ENCODE measurements around the gene KLK3. TPM values are rescaled to one million over a fixed set of nuclear protein-coding genes. Genes with fewer than 3 reads are reported as not detected.

The KLK3 gene
- total and polyA plus RNA-seq, 2 of the 8 experiments (the other 6 are each of a cell fraction or from before 2014, with no cell fraction given) = 0.08 TPM; not detected in 1

DNA sequence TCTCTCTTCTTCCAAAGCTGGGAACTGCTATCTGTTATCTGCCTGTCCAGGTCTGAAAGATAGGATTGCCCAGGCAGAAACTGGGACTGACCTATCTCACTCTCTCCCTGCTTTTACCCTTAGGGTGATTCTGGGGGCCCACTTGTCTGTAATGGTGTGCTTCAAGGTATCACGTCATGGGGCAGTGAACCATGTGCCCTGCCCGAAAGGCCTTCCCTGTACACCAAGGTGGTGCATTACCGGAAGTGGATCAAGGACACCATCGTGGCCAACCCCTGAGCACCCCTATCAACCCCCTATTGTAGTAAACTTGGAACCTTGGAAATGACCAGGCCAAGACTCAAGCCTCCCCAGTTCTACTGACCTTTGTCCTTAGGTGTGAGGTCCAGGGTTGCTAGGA lies 5.1 kb downstream of the KLK3 start (continued):
- TF ChIP-seq, protein P1, sequence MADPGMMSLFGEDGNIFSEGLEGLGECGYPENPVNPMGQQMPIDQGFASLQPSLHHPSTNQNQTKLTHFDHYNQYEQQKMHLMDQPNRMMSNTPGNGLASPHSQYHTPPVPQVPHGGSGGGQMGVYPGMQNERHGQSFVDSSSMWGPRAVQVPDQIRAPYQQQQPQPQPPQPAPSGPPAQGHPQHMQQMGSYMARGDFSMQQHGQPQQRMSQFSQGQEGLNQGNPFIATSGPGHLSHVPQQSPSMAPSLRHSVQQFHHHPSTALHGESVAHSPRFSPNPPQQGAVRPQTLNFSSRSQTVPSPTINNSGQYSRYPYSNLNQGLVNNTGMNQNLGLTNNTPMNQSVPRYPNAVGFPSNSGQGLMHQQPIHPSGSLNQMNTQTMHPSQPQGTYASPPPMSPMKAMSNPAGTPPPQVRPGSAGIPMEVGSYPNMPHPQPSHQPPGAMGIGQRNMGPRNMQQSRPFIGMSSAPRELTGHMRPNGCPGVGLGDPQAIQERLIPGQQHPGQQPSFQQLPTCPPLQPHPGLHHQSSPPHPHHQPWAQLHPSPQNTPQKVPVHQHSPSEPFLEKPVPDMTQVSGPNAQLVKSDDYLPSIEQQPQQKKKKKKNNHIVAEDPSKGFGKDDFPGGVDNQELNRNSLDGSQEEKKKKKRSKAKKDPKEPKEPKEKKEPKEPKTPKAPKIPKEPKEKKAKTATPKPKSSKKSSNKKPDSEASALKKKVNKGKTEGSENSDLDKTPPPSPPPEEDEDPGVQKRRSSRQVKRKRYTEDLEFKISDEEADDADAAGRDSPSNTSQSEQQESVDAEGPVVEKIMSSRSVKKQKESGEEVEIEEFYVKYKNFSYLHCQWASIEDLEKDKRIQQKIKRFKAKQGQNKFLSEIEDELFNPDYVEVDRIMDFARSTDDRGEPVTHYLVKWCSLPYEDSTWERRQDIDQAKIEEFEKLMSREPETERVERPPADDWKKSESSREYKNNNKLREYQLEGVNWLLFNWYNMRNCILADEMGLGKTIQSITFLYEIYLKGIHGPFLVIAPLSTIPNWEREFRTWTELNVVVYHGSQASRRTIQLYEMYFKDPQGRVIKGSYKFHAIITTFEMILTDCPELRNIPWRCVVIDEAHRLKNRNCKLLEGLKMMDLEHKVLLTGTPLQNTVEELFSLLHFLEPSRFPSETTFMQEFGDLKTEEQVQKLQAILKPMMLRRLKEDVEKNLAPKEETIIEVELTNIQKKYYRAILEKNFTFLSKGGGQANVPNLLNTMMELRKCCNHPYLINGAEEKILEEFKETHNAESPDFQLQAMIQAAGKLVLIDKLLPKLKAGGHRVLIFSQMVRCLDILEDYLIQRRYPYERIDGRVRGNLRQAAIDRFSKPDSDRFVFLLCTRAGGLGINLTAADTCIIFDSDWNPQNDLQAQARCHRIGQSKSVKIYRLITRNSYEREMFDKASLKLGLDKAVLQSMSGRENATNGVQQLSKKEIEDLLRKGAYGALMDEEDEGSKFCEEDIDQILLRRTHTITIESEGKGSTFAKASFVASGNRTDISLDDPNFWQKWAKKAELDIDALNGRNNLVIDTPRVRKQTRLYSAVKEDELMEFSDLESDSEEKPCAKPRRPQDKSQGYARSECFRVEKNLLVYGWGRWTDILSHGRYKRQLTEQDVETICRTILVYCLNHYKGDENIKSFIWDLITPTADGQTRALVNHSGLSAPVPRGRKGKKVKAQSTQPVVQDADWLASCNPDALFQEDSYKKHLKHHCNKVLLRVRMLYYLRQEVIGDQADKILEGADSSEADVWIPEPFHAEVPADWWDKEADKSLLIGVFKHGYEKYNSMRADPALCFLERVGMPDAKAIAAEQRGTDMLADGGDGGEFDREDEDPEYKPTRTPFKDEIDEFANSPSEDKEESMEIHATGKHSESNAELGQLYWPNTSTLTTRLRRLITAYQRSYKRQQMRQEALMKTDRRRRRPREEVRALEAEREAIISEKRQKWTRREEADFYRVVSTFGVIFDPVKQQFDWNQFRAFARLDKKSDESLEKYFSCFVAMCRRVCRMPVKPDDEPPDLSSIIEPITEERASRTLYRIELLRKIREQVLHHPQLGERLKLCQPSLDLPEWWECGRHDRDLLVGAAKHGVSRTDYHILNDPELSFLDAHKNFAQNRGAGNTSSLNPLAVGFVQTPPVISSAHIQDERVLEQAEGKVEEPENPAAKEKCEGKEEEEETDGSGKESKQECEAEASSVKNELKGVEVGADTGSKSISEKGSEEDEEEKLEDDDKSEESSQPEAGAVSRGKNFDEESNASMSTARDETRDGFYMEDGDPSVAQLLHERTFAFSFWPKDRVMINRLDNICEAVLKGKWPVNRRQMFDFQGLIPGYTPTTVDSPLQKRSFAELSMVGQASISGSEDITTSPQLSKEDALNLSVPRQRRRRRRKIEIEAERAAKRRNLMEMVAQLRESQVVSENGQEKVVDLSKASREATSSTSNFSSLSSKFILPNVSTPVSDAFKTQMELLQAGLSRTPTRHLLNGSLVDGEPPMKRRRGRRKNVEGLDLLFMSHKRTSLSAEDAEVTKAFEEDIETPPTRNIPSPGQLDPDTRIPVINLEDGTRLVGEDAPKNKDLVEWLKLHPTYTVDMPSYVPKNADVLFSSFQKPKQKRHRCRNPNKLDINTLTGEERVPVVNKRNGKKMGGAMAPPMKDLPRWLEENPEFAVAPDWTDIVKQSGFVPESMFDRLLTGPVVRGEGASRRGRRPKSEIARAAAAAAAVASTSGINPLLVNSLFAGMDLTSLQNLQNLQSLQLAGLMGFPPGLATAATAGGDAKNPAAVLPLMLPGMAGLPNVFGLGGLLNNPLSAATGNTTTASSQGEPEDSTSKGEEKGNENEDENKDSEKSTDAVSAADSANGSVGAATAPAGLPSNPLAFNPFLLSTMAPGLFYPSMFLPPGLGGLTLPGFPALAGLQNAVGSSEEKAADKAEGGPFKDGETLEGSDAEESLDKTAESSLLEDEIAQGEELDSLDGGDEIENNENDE (IDR thresholded peaks at IDR 0.05; ENCODE audit: insufficient replicate concordance, low read length) = no peak
- TF ChIP-seq ASH2L (IDR thresholded peaks at IDR 0.05; ENCODE audit: low read length) (no peak), SAP30 (IDR thresholded peaks at IDR 0.05; ENCODE audit: insufficient read depth, insufficient replicate concordance, low read length) (no peak), SIX5 (IDR thresholded peaks at IDR 0.05; ENCODE audit: low read depth, low read length) (no peak), KDM5A (IDR thresholded peaks at IDR 0.05; ENCODE audit: low read length) (no peak), SP2 (IDR thresholded peaks at IDR 0.05; ENCODE audit: low read length) (no peak), MAFK (IDR thresholded peaks at IDR 0.05; ENCODE audit: low read depth, low read length) (no peak), GTF2F1 (IDR thresholded peaks at IDR 0.05; ENCODE audit: borderline replicate concordance, low read depth, low read length) (no peak)

Data from H1 (cell line).